Measurements from ENCODE around the gene ASCL1.

ASCL1 gene

DNA sequence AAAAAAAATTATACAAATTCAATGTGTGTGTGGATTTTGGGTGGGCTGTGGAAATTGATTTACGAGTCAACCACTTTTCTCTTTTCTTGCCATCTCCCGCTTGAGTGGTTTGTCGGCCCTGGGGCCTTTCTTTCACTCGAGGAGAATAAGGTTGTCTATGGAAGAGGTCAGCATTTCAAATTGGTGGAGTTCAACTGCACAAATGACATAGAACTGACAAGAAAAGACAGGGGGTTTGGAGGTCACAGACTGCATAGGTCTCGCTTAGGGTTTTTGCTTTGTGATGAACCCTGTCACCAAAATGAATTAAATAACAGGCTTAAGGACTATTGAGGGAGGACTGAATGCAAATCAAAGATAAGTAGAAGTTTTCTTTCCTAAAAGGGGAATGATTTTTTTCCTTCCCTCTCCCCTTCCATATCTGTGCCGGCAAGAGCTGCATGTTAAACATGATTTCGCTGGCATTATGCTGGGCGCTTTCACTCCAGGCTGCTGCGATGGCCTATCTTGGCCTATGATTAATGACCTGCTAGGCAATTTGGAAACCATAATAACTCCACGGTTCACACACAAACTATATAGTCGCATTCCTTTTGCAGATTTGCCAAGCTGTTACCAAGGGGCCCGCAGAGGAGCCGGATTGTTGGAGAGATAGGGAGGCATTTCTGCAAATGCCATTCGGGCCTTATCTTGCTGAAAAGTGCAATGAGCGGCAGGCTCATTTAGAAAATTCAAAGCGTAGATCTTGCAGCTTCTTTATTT lies 20.7 kb downstream of the ASCL1 start:
- DNase-seq (ENCODE audit: low read depth in 2 of 2), result no peak

- DNase-seq (ENCODE audit: low read depth in 2 of 2), result no peak
Measured at GRCh38 chr12:102980350-102980749, 22.9 kb downstream of the ASCL1 start.

DNA sequence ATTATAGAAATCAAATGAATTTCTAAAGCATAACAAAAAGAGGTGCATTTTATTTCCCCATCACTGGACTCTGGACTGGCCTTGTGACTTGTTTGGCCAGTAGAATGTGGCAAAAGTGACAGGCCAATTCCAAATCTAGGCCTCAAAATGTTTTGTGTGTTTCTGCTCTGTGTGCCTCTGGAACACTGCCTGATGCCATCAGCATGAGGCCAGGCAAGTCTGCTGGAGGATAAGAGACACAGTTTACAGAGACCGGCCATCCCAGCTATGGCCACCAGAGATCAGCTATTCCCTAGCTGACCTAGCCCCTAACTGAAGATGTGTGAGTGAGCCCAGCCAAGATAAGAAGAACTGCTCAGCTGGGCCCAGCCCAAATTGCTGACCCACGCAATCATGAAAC lies 32.9 kb downstream of the ASCL1 start:
- DNase-seq (ENCODE audit: low read depth in 2 of 2), result no peak

- DNase-seq (ENCODE audit: low read depth in 2 of 2), result no peak
Measured at GRCh38 chr12:102992297-102992696, 34.8 kb downstream of the ASCL1 start.

DNA sequence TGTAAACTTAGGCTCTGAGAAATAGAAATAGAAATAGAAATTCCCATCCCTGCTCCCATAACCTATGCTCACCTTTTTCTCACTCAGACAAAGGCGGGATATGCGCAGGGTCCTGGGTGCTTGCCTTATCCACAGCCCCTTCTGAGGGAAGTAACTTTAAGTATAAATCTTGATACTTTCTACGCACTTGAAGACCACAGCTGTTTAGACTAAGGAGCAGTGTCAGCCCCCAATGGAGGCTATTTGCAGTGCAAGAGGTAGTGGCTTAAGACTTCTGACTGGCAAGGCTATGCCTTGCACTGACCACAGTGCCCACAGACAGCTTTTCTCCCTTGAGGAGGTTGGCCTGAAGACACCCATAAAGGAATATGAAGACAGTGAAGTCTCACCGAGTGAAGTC lies 35.2 kb downstream of the ASCL1 start:
- no peak for DNase-seq (ENCODE audit: low read depth in 2 of 2)

DNA sequence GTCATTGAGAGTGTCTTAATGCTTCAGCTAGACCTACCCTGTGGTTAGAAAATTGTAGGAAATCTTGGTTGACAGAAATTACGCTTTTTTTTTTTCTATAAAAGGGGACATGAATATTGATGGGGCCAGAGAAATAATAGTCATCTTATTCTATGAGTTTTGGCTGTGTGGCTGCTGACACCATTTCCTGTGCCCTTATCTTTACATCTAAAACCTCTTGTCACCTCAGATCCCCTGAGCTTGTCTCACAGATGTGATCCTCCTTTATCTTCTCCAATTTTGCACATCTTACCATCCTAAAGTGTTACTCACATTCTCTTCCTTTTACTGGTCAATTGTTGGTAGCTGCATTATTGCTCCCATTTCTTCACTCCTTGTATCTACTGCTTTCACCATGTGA lies 36.1 kb downstream of the ASCL1 start:
- DNase-seq (ENCODE audit: low read depth in 2 of 2), result no peak

DNA sequence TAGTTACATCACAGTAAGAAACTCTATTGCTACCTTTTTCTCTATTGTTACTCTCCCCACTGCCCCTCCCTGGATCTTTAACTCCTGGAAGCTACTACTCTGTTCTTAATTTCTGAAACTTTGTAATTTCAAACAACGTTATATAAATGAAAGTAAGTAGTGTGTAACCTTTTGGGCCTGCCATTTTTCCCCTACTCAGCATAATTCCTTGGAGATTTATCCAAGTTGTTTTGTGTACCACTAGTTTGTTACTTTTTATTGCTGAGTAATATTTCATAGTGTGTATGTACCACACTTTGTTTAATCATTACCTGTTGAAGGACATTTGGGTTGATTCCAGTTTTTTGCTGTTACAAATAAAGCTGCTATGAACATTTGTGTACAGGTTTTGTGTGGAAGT lies 37.9 kb downstream of the ASCL1 start:
- no peak for DNase-seq (ENCODE audit: low read depth in 2 of 2)

Data from stimulated activated CD4-positive, alpha-beta T cell treated with anti-CD3 and anti-CD28 coated beads, Interleukin-1b, Interleukin-23, amount 100 ng/mL, for 4 hours (primary cell).